GM23338 (cell line): ENCODE results near the gene GYS2. TPM values are rescaled to one million over a fixed set of nuclear protein-coding genes. Genes with fewer than 3 reads are reported as not detected.

Experiments used
- ATAC-seq: fragments of 200-7000 bp; cut with Tn5 transposase; 3 replicates; pipeline ENCODE4 v1.9.1; 2020
- DNase-seq: peaks from one replicate; pipeline ENCODE4 v3.0.0-alpha.2; 2015; ENCODE audit warnings: low spot score
- H2AFZ ChIP-seq: fragments of 200-600 bp; sonication (generic); 2 replicates; pipeline ENCODE4 v1.8.0; 2016; ENCODE audit warnings: antibody characterized with exemption, mild to moderate bottlenecking, moderate library complexity
- H3F3A ChIP-seq: fragments of 200-600 bp; sonication (generic); replicated peaks from 2 replicates; pipeline ENCODE4 v1.8.0; 2017; ENCODE audit warnings: antibody characterized with exemption, mixed run types, low read depth
- H3K27ac ChIP-seq: fragments of 200-600 bp; sonication (generic); 2 replicates; pipeline ENCODE4 v1.6.1; 2016; ENCODE audit warnings: low read depth
- H3K27me3 ChIP-seq: fragments of 200-600 bp; sonication (generic); 2 replicates; pipeline ENCODE4 v1.8.0; 2016; ENCODE audit warnings: mild to moderate bottlenecking, mixed run types, moderate library complexity; ENCODE audit not compliant: insufficient read depth
- H3K36me3 ChIP-seq: fragments of 200-600 bp; sonication (generic); 2 replicates; pipeline ENCODE4 v1.8.0; 2016; ENCODE audit warnings: mild to moderate bottlenecking; ENCODE audit not compliant: insufficient read depth
- H3K4me1 ChIP-seq: fragments of 200-600 bp; sonication (generic); 2 replicates; pipeline ENCODE4 v1.8.0; 2016; ENCODE audit warnings: mild to moderate bottlenecking, moderate library complexity; ENCODE audit not compliant: insufficient read depth
- H3K4me2 ChIP-seq: fragments of 200-600 bp; sonication (generic); 2 replicates; pipeline ENCODE4 v1.7.1; 2017; ENCODE audit warnings: mixed run types
- H3K4me3 ChIP-seq: fragments of 200-600 bp; sonication (generic); 2 replicates; pipeline ENCODE4 v1.6.1; 2016; ENCODE audit warnings: mixed run types
- H3K79me2 ChIP-seq: fragments of 200-600 bp; sonication (generic); replicated peaks from 2 replicates; pipeline ENCODE4 v1.8.0; 2017; ENCODE audit warnings: mild to moderate bottlenecking; ENCODE audit not compliant: insufficient read depth
- H3K9me2 ChIP-seq: fragments of 200-600 bp; sonication (generic); 2 replicates; pipeline ENCODE4 v1.8.0; 2017; ENCODE audit not compliant: insufficient read depth
- H4K20me1 ChIP-seq: fragments of 200-600 bp; sonication (generic); replicated peaks from 2 replicates; pipeline ENCODE4 v1.8.0; 2017; ENCODE audit warnings: mild to moderate bottlenecking; ENCODE audit not compliant: insufficient read depth
- H3K27ac Mint-ChIP-seq: 2 replicates; pipeline ENCODE4 v1.8.0; 2020; ENCODE audit warnings: inconsistent platforms, mild to moderate bottlenecking, moderate library complexity, mixed read lengths
- H3K27me3 Mint-ChIP-seq: 3 replicates; pipeline ENCODE4 v1.8.0; 2022; ENCODE audit warnings: low read depth, mild to moderate bottlenecking, moderate library complexity, mixed read lengths, inconsistent platforms; ENCODE audit not compliant: insufficient read depth, poor library complexity
- H3K36me3 Mint-ChIP-seq: 3 replicates; pipeline ENCODE4 v1.8.0; 2021; ENCODE audit warnings: low read depth, mild to moderate bottlenecking, inconsistent platforms, moderate library complexity, mixed read lengths
- H3K4me1 Mint-ChIP-seq: 3 replicates; pipeline ENCODE4 v1.8.0; 2020; ENCODE audit warnings: mild to moderate bottlenecking, inconsistent platforms, mixed read lengths
- H3K4me3 Mint-ChIP-seq: 3 replicates; pipeline ENCODE4 v1.8.0; 2021; ENCODE audit warnings: moderate library complexity, mild to moderate bottlenecking, inconsistent platforms, mixed read lengths
- H3K9me3 Mint-ChIP-seq: 3 replicates; pipeline ENCODE4 v1.8.0; 2020; ENCODE audit warnings: moderate library complexity, mild to moderate bottlenecking, inconsistent platforms, mixed read lengths
- CREB1 ChIP-seq: fragments of 250-450 bp; sonication (Bioruptor Pico); IDR thresholded peaks from 2 replicates; pipeline ENCODE4 v1.5.0; 2020; ENCODE audit warnings: low read depth, mild to moderate bottlenecking, moderate library complexity
- CTCF ChIP-seq, 2 experiments: fragments of 200-600 bp in 1 of 2; sonication (generic) in 1 of 2; conservative IDR thresholded peaks; 2 replicates each; pipeline versions ENCODE4 v1.5.1 to v1.6.1; 2016 to 2017; ENCODE audit warnings: antibody characterized with exemption in 2 of 2, low read depth in 2 of 2, mild to moderate bottlenecking in 2 of 2, moderate library complexity in 1 of 2
- ETS1 ChIP-seq: IDR thresholded peaks from 2 replicates; pipeline ENCODE4 v1.6.1; 2016; ENCODE audit warnings: antibody characterized with exemption
- EZH2 ChIP-seq: fragments of 200-600 bp; sonication (generic); IDR thresholded peaks from one replicate; pipeline ENCODE4 v1.8.0; 2017; ENCODE audit warnings: antibody characterized with exemption, mild to moderate bottlenecking, low read depth; ENCODE audit not compliant: unreplicated experiment
- EZH2phosphoT487 ChIP-seq: fragments of 200-600 bp; sonication (generic); IDR thresholded peaks from one replicate; pipeline ENCODE4 v1.8.1; 2018; ENCODE audit warnings: antibody characterized with exemption; ENCODE audit not compliant: unreplicated experiment
- JUNB ChIP-seq: IDR thresholded peaks from one replicate; pipeline ENCODE4 v1.6.1; 2016; ENCODE audit warnings: antibody characterized with exemption; ENCODE audit not compliant: unreplicated experiment
- NANOG ChIP-seq: IDR thresholded peaks from 2 replicates; pipeline ENCODE4 v1.6.1; 2016; ENCODE audit warnings: antibody characterized with exemption, borderline replicate concordance
- POLR2AphosphoS5 ChIP-seq: IDR thresholded peaks from 2 replicates; pipeline ENCODE4 v1.6.1; 2016; ENCODE audit warnings: antibody characterized with exemption, low read depth
- REST ChIP-seq: IDR thresholded peaks from one replicate; pipeline ENCODE4 v1.6.1; 2018; ENCODE audit warnings: antibody characterized with exemption; ENCODE audit not compliant: unreplicated experiment
- STAT1 ChIP-seq: IDR thresholded peaks from one replicate; pipeline ENCODE4 v1.6.1; 2016; ENCODE audit warnings: antibody characterized with exemption; ENCODE audit not compliant: unreplicated experiment
- ZNF114 ChIP-seq: fragments of 250-450 bp; sonication (Bioruptor Pico); IDR thresholded peaks from 2 replicates; pipeline ENCODE4 v1.5.0; 2020; ENCODE audit warnings: mild to moderate bottlenecking, moderate library complexity
- ZNF331 ChIP-seq: fragments of 250-450 bp; sonication (Bioruptor Pico); IDR thresholded peaks from 2 replicates; pipeline ENCODE4 v1.5.0; 2020; ENCODE audit warnings: low read depth, mild to moderate bottlenecking, moderate library complexity
- ZNF462 ChIP-seq: fragments of 250-450 bp; sonication (Bioruptor Pico); IDR thresholded peaks from 2 replicates; pipeline ENCODE4 v1.5.0; 2020; ENCODE audit warnings: mild to moderate bottlenecking, moderate library complexity
- polyA plus RNA-seq: library from polyadenylated mRNA; unstranded; fragments of >200 nt; fragmentation: Nextera tagmentation; extraction: Ambion mirVana; gene quantifications from 2 replicates; pipeline ENCODE4 v1.2.1, GENCODE V29; 2016
- total RNA-seq: library from RNA; depleted of rRNA; stranded (reverse); fragments of >200 nt; shearing (Covaris generic); gene quantifications from 2 replicates; pipeline ENCODE4 v1.2.3, GENCODE V29; 2014

GYS2 gene
- total and polyA plus RNA-seq, 2 experiments from 2014 or later = not detected

GRCh38 chr12:21614506-21614905, 9.9 kb upstream of the GYS2 start:
- no peaks in the 10 kb centered on the region for H3K36me3 Mint-ChIP-seq
- TF ChIP-seq JUNB (no peak), ZNF462 (no peak), NANOG (no peak), ZNF331 (CRISPR knock-in tag) (no peak), EZH2phosphoT487 (no peak), ETS1 (no peak), CREB1 (CRISPR knock-in tag) (no peak), POLR2AphosphoS5 (no peak), REST (no peak), ZNF114 (CRISPR knock-in tag) (no peak), EZH2 (no peak), STAT1 (no peak), CTCF (conservative IDR thresholded peaks at IDR 0.05; ENCODE audit: low read depth in 2 of 2) (no peak)

More at GRCh38 chr12:21614506-21614905, 9.9 kb upstream of the GYS2 start:
- H3F3A ChIP-seq = no peaks in the 10 kb centered on the region
- H3K79me2 ChIP-seq = no peaks in the 10 kb centered on the region
- no peak overlapping the region for H3K4me2 ChIP-seq
- no peaks in the 10 kb centered on the region for H3K9me2 ChIP-seq
- no peaks in the 10 kb centered on the region for H4K20me1 ChIP-seq
- Mint-ChIP-seq H3K4me3 (no peak overlapping the region), H3K27me3 (no peaks in the 10 kb centered on the region), H3K9me3 (no peaks in the 10 kb centered on the region; the same call in 2 of the 3 replicates), H3K27ac (no peak overlapping the region), H3K4me1 (no peaks in the 10 kb centered on the region)
- H3K36me3 ChIP-seq = no peaks in the 10 kb centered on the region
- no peak overlapping the region for H3K4me3 ChIP-seq
- H3K27ac ChIP-seq = no peak overlapping the region
- no peaks in the 10 kb centered on the region for H3K27me3 ChIP-seq
- ATAC-seq (no peak), DNase-seq (no peak)
- H3K4me1 ChIP-seq = no peaks in the 10 kb centered on the region
- no peak overlapping the region for H2AFZ ChIP-seq
